GM12865 (cell line): Measurements from ENCODE around the gene SLC6A7.

Source experiments
- DNase-seq: peaks from one replicate; pipeline ENCODE4 v3.0.0; 2010; ENCODE audit warnings: low read depth
- H3K4me3 ChIP-seq: 2 replicates; pipeline ENCODE4 v1.5.1; 2011; ENCODE audit warnings: mild to moderate bottlenecking, low read depth, low read length, control low read depth
- CTCF ChIP-seq: IDR thresholded peaks from 2 replicates; pipeline ENCODE4 v1.5.1; 2011; ENCODE audit warnings: low read length, control low read depth, low read depth, inconsistent platforms; ENCODE audit not compliant: insufficient read depth; ENCODE audit errors: missing control alignments

Gene SLC6A7

GRCh38 chr5:150215979-150216944 is 26.4 kb downstream of the SLC6A7 start:
- no peak for TF ChIP-seq CTCF
- DNase-seq: no peak
- no peak overlapping the region for H3K4me3 ChIP-seq

DNA sequence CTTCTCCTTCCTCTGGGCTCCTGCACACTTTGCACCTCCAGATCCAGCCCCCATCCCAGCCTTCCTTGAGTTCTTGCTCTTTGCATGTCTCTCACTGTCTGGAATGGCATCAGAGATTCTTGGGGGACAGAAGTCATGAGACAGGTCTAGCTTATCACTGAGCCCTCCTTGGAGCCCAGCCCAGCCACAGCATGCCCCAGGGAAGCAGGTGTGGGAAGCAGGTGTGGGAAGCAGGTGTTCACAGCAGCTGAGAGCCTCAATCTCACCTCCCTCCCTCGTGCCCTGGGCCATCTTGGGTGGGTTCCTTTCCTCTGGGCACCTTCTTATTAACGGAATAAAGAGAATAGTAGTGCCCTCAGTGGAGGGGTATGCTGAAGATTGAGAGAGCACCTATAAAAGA is 27.2 kb downstream of the SLC6A7 start:
- DNase-seq: no peak
- no peak overlapping the region for H3K4me3 ChIP-seq
- no peak for TF ChIP-seq CTCF

DNA sequence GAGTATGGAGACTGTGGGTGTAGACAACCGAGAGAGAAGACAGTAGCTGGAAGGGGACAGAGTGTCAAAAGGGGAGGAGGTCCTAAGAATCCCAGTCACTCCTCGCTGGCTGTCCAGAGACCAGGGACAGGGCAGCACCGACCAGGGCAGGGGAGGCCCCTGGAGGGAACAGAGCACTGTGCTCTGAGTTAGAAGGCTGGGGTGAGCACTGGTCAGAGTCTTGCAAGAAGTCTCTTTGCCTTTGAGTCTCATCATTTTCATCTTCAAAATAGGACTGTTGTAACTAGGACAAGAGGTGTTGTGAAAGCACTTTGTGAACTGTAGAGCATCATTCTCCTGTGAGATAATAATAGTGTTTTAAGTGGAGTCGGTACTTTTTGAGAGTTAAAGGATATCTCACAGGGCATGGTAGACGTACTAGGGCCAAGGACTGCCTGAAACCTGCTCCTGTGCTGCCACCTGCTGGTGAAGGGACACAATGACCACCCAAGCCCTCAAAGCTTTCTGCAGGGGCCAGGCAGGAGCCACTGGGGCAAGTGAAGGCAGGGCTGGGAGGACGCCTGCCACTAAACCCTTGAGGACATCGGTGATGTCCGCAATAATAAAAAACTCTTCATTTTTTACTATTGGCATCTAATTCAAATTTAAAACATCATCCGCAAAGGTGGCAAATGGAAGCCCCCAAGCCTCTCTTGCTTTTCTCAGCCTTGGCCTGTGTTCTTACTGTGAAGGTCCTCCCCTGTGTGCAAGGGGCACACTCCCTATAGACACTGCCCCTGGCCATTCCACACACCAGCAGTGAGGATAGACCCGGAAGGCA is 28.2 kb downstream of the SLC6A7 start:
- DNase-seq: peak; percentile 87
- peak; percentile 84 for TF ChIP-seq CTCF
- no peak overlapping the region for H3K4me3 ChIP-seq

DNA sequence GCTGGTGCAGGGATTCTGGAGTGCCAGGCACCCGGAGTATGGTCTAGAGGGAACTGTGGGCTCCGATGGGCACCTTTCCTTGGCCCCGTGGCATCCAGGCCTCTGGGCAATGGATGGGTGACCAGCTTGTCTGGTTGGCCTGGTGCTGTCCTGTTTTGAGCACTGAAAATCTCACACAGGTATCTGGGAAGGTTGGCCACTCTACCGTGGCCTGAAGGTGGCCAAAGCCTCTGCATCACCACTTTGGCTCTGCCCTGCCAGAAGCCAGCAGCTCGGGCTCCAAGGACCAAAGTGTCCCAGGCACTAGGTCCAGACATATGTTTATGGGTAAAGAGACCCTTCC is 28.8 kb downstream of the SLC6A7 start:
- no peak overlapping the region for H3K4me3 ChIP-seq
- no peak for DNase-seq

DNA sequence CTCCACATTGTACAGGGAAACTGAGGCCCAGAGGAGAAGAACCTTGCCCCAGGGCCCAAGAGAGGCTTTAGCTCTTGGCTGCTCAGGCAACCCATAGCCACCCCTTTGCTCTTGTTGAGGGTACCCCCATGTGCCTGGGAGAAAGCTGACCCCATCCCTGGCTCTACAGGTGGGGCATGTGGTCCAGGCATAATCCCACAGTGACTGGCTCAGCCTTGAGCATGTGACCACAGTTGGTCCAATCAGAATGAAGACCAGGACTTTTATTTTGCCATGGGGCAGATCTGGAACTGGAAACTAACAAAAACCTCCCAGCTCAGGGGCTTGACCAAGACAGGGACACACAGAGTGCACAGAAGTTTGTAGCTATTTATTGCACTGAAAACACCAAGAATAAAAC is 29.3 kb downstream of the SLC6A7 start:
- no peak for DNase-seq
- no peak for TF ChIP-seq CTCF
- H3K4me3 ChIP-seq: no peak overlapping the region

More for the DNA sequence above, 28.8 kb downstream of the SLC6A7 start:
- TF ChIP-seq CTCF: no peak

GRCh38 chr5:150219861-150220260 is 30.0 kb downstream of the SLC6A7 start:
- H3K4me3 ChIP-seq: no peak overlapping the region
- no peak for DNase-seq
- TF ChIP-seq CTCF: no peak
